Panc1 (cell line): Measurements from ENCODE around the gene MBOAT7. TPM values are rescaled to one million over a fixed set of nuclear protein-coding genes. Genes with fewer than 3 reads are reported as not detected.
"Not testable (repeated sequence)": the region's sequence is repeated elsewhere in the genome, so short reads cannot be mapped to it uniquely, and the experiment has no call there.

Experiments
- ATAC-seq: fragments of 200-7000 bp; cut with Tn5 transposase; 2 replicates; pipeline ENCODE4 v1.9.1; 2020; ENCODE audit warnings: mild to moderate bottlenecking, moderate library complexity
- BruUV-seq: library from RNA; stranded (reverse); fragments of 400-500 nt; replicated peaks from 2 replicates; lab custom pipeline; 2021; lab: Mats Ljungman, UMichigan
- CTCF ChIA-PET: fragments of 300-600 bp; sonication (Branson Sonifier 250); formaldehyde crosslinking; loops from one replicate; lab custom pipeline; 2022; ENCODE audit warnings: antibody characterized with exemption; lab: Charles Lee
- POLR2A ChIA-PET: fragments of 300-600 bp; sonication (Branson Sonifier 250); formaldehyde crosslinking; loops from one replicate; lab custom pipeline; 2022; ENCODE audit warnings: antibody characterized with exemption; lab: Charles Lee
- DNase-seq: peaks from one replicate; pipeline ENCODE4 v3.0.0-alpha.2; 2010; ENCODE audit warnings: low read depth, low spot score
- H3K27ac ChIP-seq: 2 replicates; pipeline ENCODE4 v1.5.1; 2011; ENCODE audit warnings: mild to moderate bottlenecking, low read length, inconsistent platforms
- H3K27me3 ChIP-seq: fragments of 200-500 bp; sonication (Bioruptor generic); 2 replicates; pipeline ENCODE4 v1.6.0; 2014; ENCODE audit warnings: low read length, inconsistent platforms; ENCODE audit not compliant: control insufficient read depth, insufficient read depth
- H3K36me3 ChIP-seq: fragments of 200-500 bp; sonication (Bioruptor generic); 2 replicates; pipeline ENCODE4 v1.5.1; 2014; ENCODE audit warnings: inconsistent platforms, mild to moderate bottlenecking, low read length, moderate library complexity; ENCODE audit not compliant: control insufficient read depth, insufficient read depth
- H3K4me1 ChIP-seq: 2 replicates; pipeline ENCODE4 v1.5.1; 2011; ENCODE audit warnings: inconsistent platforms, mild to moderate bottlenecking, low read length, moderate library complexity; ENCODE audit not compliant: control insufficient read depth, insufficient read depth
- H3K4me3 ChIP-seq, 2 experiments: 2 replicates each; pipeline ENCODE4 v1.5.1; 2011 to 2012; ENCODE audit warnings: low read depth in 2 of 2, low read length in 2 of 2, mild to moderate bottlenecking in 2 of 2, inconsistent platforms in 1 of 2, moderate library complexity in 1 of 2
- H3K9me3 ChIP-seq: fragments of 200-500 bp; sonication (Bioruptor generic); 2 replicates; pipeline ENCODE4 v1.5.1; 2014; ENCODE audit warnings: low read depth, mild to moderate bottlenecking, inconsistent platforms, low read length, moderate library complexity; ENCODE audit not compliant: control insufficient read depth, insufficient read depth
- POLR2AphosphoS5 ChIP-seq: IDR thresholded peaks from 2 replicates; pipeline ENCODE4 v1.6.1; 2012; ENCODE audit warnings: mild to moderate bottlenecking, low read depth, low read length, moderate library complexity
- SIN3A ChIP-seq: IDR thresholded peaks from 2 replicates; pipeline ENCODE4 v1.6.1; 2012; ENCODE audit warnings: low read depth, mild to moderate bottlenecking, low read length, moderate library complexity, borderline replicate concordance; ENCODE audit not compliant: insufficient read depth
- TCF7L2 ChIP-seq: IDR thresholded peaks from 2 replicates; pipeline ENCODE4 v1.6.1; 2011; ENCODE audit warnings: mild to moderate bottlenecking, low read depth, low read length, inconsistent platforms
- in situ Hi-C: cut with HindIII; loops from 2 replicates; pipeline ENCODE4 v1.10.0; 2016; ENCODE audit warnings: low sequenced_read_pairs, low pct_unique_long_range_greater_than_20kb
- intact Hi-C: fragments of 100-400 bp; cut with micrococcal nuclease; formaldehyde crosslinking; loops from one replicate; pipeline ENCODE4 v1.10.0; 2022; ENCODE audit not compliant: unreplicated experiment
- total RNA-seq: library from RNA; stranded (reverse); gene quantifications from one replicate; pipeline ENCODE4 v1.2.1, GENCODE V29; 2021; ENCODE audit not compliant: unreplicated experiment
- TF ChIP-seq, protein P1 (sequence below): fragments of 450-650 bp; IDR thresholded peaks from 2 replicates; pipeline ENCODE4 v1.5.1; 2017; ENCODE audit warnings: mild to moderate bottlenecking
- TF ChIP-seq, protein P2 (sequence below), 2 experiments: IDR thresholded peaks; 2 replicates each; pipeline ENCODE4 v1.6.1; 2011 to 2012; ENCODE audit warnings: low read depth in 2 of 2, control low read depth in 1 of 2, low read length in 1 of 2, mild to moderate bottlenecking in 1 of 2, moderate library complexity in 1 of 2; ENCODE audit not compliant: insufficient read depth in 1 of 2

MBOAT7 gene
- total RNA-seq, 1 experiment from 2014 or later = 264 TPM

DNA sequence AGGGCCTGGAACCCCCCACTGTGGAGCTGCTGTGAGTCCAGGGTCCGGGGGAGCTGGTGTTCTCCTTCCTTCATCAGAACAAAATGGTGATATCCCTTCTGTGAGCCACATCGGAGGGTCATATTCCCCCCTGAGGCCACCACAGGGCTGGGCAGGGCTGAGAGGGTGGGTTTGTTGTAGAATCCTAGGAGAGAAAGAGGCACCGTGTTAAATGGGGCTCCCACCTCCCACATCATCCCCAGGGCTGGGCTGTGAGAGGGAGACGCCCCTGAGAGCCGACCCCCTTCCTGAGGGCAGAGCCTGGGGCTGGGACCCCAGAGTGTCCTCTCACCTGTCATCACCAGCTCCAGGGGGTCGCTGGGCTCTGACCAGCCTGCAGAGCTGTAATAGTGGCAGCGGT, 32.6 kb upstream of the MBOAT7 start:
- DNase-seq, H3K4me1 ChIP-seq, H3K4me3 ChIP-seq, H3K27me3 ChIP-seq, H3K36me3 ChIP-seq, ATAC-seq, H3K9me3 ChIP-seq, BruUV-seq, H3K27ac ChIP-seq, POLR2A ChIA-PET, CTCF ChIA-PET, in situ Hi-C loops: not testable (repeated sequence)
- intact Hi-C loops = loop anchor here (2.0 kb wide), 1 partner anchor 23 kb away; no protein-coding TSS in a partner anchor

DNA sequence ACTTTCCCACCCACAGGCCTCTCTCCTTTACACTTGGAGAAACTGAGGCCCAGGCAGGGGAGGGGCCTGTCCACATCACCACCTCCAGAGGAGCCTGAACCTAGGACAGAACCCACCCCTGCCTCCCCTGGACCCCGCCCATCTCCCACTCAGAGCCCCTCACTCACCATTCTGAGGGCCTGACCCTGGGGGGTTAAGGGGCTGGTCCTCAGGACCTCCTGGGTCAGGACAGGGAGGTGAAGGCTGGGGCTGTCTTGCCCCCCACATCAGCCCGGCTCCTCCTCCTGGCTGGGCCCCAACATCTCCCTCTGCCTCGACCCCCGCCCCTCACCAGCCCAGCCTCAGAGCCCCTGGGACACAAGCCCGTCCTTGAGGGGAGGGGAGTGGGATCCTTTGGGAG, 30.3 kb upstream of the MBOAT7 start:
- CTCF ChIA-PET, POLR2A ChIA-PET, H3K4me1 ChIP-seq: not testable (repeated sequence)

DNA sequence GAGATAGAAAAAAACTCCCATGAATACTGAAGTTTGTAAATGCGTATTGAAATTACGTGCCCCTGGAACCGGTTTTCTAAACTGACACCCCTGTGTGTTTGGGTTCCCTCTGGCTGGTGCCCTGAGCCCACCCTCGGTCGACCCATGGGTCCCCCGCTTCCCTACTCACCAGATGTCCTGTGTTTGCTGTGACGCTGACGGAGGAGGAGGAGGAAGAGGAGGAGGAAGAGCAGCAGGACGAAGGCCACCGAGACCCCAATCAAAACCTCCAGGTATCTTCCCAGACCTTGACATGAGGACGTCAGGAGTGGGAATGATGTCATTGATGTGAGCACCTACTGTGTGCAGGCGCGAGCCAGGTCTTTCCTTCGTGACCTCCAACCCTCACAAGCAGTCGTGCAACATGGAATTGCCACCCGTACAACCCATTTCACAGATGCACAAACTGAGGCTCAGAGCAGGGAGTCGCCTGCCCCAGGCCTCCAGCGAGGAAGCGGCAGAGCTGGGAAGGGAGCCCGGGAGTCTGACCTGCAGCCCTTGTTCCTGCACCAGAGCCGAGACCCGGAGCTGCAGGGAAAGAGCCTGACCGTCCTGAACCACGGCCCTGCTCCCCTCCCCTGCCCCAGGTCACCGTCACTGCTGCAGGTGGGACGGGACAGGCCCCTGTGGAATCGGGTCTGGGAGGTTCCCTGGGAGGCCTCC, 29.7 kb upstream of the MBOAT7 start:
- Histone ChIP-seq H3K27ac (no peak overlapping the region), H3K36me3 (no peaks in the 10 kb centered on the region), H3K4me1 (peaks cover 5% of the 10 kb centered on the region; the same call in 1 of the 2 replicates), H3K27me3 (no peaks in the 10 kb centered on the region), H3K9me3 (no peaks in the 10 kb centered on the region), H3K4me3 (no peak overlapping the region)
- intact Hi-C loops = no loop called here
- ChIA-PET CTCF (no interaction called here), POLR2A (no interaction called here)
- TF ChIP-seq, protein P1, sequence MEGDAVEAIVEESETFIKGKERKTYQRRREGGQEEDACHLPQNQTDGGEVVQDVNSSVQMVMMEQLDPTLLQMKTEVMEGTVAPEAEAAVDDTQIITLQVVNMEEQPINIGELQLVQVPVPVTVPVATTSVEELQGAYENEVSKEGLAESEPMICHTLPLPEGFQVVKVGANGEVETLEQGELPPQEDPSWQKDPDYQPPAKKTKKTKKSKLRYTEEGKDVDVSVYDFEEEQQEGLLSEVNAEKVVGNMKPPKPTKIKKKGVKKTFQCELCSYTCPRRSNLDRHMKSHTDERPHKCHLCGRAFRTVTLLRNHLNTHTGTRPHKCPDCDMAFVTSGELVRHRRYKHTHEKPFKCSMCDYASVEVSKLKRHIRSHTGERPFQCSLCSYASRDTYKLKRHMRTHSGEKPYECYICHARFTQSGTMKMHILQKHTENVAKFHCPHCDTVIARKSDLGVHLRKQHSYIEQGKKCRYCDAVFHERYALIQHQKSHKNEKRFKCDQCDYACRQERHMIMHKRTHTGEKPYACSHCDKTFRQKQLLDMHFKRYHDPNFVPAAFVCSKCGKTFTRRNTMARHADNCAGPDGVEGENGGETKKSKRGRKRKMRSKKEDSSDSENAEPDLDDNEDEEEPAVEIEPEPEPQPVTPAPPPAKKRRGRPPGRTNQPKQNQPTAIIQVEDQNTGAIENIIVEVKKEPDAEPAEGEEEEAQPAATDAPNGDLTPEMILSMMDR = no peak
- ATAC-seq = no peak
- BruUV-seq = no TSS peak
- no peak for DNase-seq
- in situ Hi-C loops = no loop called here

More for the DNA sequence above, 30.3 kb upstream of the MBOAT7 start:
- ATAC-seq, DNase-seq, in situ Hi-C loops, H3K27ac ChIP-seq, H3K4me3 ChIP-seq, H3K9me3 ChIP-seq, intact Hi-C loops, H3K36me3 ChIP-seq, BruUV-seq, H3K27me3 ChIP-seq: not testable (repeated sequence)

DNA sequence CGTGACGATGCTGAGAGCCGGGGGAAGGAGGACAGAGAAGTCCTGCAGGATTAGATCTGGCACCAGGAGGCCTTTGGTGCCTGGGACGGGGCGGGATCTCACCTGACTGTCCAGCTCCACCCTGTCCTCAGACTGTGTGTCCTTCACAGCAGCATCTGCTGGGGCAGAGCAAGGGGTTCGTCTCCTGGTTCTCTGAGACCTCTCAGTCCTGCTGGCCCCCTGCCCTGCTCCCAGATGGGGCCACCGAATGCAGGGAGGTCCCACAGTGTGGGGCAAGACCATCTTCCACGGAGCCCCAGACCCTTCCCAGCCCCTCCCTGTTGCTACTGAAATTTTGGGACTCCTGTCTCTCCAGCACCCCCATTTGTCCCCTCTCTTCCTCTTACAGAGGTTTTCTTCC, 28.9 kb upstream of the MBOAT7 start:
- Histone ChIP-seq H3K4me1 (peaks cover 5% of the 10 kb centered on the region; the same call in 1 of the 2 replicates), H3K27me3 (no peaks in the 10 kb centered on the region), H3K27ac (no peak overlapping the region; the same call in 1 of the 2 replicates), H3K9me3 (no peaks in the 10 kb centered on the region), H3K4me3 (no peak overlapping the region), H3K36me3 (no peaks in the 10 kb centered on the region)
- no peak for ATAC-seq
- TF ChIP-seq, protein P2, sequence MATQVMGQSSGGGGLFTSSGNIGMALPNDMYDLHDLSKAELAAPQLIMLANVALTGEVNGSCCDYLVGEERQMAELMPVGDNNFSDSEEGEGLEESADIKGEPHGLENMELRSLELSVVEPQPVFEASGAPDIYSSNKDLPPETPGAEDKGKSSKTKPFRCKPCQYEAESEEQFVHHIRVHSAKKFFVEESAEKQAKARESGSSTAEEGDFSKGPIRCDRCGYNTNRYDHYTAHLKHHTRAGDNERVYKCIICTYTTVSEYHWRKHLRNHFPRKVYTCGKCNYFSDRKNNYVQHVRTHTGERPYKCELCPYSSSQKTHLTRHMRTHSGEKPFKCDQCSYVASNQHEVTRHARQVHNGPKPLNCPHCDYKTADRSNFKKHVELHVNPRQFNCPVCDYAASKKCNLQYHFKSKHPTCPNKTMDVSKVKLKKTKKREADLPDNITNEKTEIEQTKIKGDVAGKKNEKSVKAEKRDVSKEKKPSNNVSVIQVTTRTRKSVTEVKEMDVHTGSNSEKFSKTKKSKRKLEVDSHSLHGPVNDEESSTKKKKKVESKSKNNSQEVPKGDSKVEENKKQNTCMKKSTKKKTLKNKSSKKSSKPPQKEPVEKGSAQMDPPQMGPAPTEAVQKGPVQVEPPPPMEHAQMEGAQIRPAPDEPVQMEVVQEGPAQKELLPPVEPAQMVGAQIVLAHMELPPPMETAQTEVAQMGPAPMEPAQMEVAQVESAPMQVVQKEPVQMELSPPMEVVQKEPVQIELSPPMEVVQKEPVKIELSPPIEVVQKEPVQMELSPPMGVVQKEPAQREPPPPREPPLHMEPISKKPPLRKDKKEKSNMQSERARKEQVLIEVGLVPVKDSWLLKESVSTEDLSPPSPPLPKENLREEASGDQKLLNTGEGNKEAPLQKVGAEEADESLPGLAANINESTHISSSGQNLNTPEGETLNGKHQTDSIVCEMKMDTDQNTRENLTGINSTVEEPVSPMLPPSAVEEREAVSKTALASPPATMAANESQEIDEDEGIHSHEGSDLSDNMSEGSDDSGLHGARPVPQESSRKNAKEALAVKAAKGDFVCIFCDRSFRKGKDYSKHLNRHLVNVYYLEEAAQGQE (IDR thresholded peaks at IDR 0.05; ENCODE audit: insufficient read depth in 1 of 2, low read depth in 2 of 2, low read length in 1 of 2) = no peak
- TF ChIP-seq, protein P1 = no peak
- TF ChIP-seq TCF7L2 = no peak
- TF ChIP-seq SIN3A = no peak
- TF ChIP-seq POLR2AphosphoS5 = no peak
- intact Hi-C loops (no loop called here), in situ Hi-C loops (no loop called here)
- ChIA-PET POLR2A (no interaction called here), CTCF (interaction anchor here (0.6 kb wide), 1 partner anchor 86 kb away, joined by 5 read pairs; no protein-coding TSS in a partner anchor)
- no peak for DNase-seq
- BruUV-seq = no TSS peak
